HUES64 (cell line): ENCODE data around the gene TRIM62.

ENCODE experiments used
- H3K27ac ChIP-seq: 2 replicates; pipeline ENCODE4 v1.7.0; 2013; ENCODE audit warnings: low read depth, low read length, inconsistent platforms
- H3K27me3 ChIP-seq: 2 replicates; pipeline ENCODE4 v1.6.1; 2013; ENCODE audit warnings: mild to moderate bottlenecking, low read length; ENCODE audit not compliant: insufficient read depth
- H3K36me3 ChIP-seq: 2 replicates; pipeline ENCODE4 v1.6.1; 2013; ENCODE audit warnings: mild to moderate bottlenecking, low read length; ENCODE audit not compliant: insufficient read depth
- H3K4me1 ChIP-seq: 2 replicates; pipeline ENCODE4 v1.6.1; 2013; ENCODE audit warnings: mild to moderate bottlenecking, low read length, moderate library complexity; ENCODE audit not compliant: insufficient read depth
- H3K4me3 ChIP-seq: 2 replicates; pipeline ENCODE4 v1.5.1; 2013; ENCODE audit warnings: mild to moderate bottlenecking, low read length, moderate library complexity
- H3K9ac ChIP-seq: 2 replicates; pipeline ENCODE4 v1.6.1; 2013; ENCODE audit warnings: mild to moderate bottlenecking, low read depth, low read length
- H3K9me3 ChIP-seq: 2 replicates; pipeline ENCODE4 v1.6.1; 2013; ENCODE audit warnings: low read depth, low read length; ENCODE audit not compliant: insufficient read depth
- WGBS: fragments of 150-250, 120-280 bp; methylation state at CpG from one replicate; pipeline ENCODE4 v1.1.7; 2013; ENCODE audit warnings: missing lambda C conversion rate; 5-methylcytosine and 5-hydroxymethylcytosine counted together

TRIM62 gene

GRCh38 chr1:33157131-33157530 is 24.7 kb downstream of the TRIM62 start:
- no peak overlapping the region for H3K27ac ChIP-seq
- peaks cover 21% of the 10 kb centered on the region for H3K4me1 ChIP-seq
- H3K27me3 ChIP-seq: no peaks in the 10 kb centered on the region
- H3K4me3 ChIP-seq: no peak overlapping the region
- H3K9ac ChIP-seq: no peak overlapping the region
- 91% methylated on average over 4 of the region's 4 CpGs for WGBS
- H3K36me3 ChIP-seq: peaks cover 6% of the 10 kb centered on the region; the same call in 1 of the 2 replicates
- no peaks in the 10 kb centered on the region for H3K9me3 ChIP-seq

GRCh38 chr1:33155877-33156538 is 25.8 kb downstream of the TRIM62 start:
- H3K9me3 ChIP-seq: no peaks in the 10 kb centered on the region
- no peaks in the 10 kb centered on the region for H3K27me3 ChIP-seq
- H3K4me1 ChIP-seq: peaks cover 24% of the 10 kb centered on the region
- no peak overlapping the region for H3K4me3 ChIP-seq
- peaks cover 6% of the 10 kb centered on the region; the same call in 1 of the 2 replicates for H3K36me3 ChIP-seq
- H3K27ac ChIP-seq: no peak overlapping the region
- no peak overlapping the region for H3K9ac ChIP-seq
- 93% methylated on average over 4 of the region's 4 CpGs for WGBS

- no peak overlapping the region for H3K4me3 ChIP-seq
- H3K36me3 ChIP-seq: peaks cover 6% of the 10 kb centered on the region; the same call in 1 of the 2 replicates
- 99% methylated on average over 2 of the region's 2 CpGs for WGBS
- no peaks in the 10 kb centered on the region for H3K27me3 ChIP-seq
- H3K27ac ChIP-seq: peak overlapping the region; percentile 72
- H3K9me3 ChIP-seq: no peaks in the 10 kb centered on the region
- H3K4me1 ChIP-seq: peaks cover 19% of the 10 kb centered on the region
- H3K9ac ChIP-seq: peak overlapping the region; percentile 37; the same call in 1 of the 2 replicates
Measured at GRCh38 chr1:33153650-33154049, 28.2 kb downstream of the TRIM62 start.

GRCh38 chr1:33152685-33153432 is 29.0 kb downstream of the TRIM62 start:
- H3K27ac ChIP-seq: peak overlapping the region; percentile 72
- WGBS: 17% methylated on average over 2 of the region's 2 CpGs

GRCh38 chr1:33151116-33151515 is 30.7 kb downstream of the TRIM62 start:
- Histone ChIP-seq H3K27ac (peak overlapping the region; percentile 44; the same call in 1 of the 2 replicates), H3K4me3 (no peak overlapping the region), H3K4me1 (peaks cover 19% of the 10 kb centered on the region), H3K9ac (no peak overlapping the region), H3K36me3 (peaks cover 6% of the 10 kb centered on the region), H3K9me3 (no peaks in the 10 kb centered on the region), H3K27me3 (no peaks in the 10 kb centered on the region)
- WGBS: 79% methylated on average over 7 of the region's 7 CpGs

More at GRCh38 chr1:33152685-33153432, 29.0 kb downstream of the TRIM62 start:
- Histone ChIP-seq H3K36me3 (peaks cover under 1% of the 10 kb centered on the region; the same call in 1 of the 2 replicates), H3K9me3 (no peaks in the 10 kb centered on the region), H3K9ac (peak overlapping the region; percentile 37; the same call in 1 of the 2 replicates), H3K27me3 (no peaks in the 10 kb centered on the region), H3K4me1 (peaks cover 19% of the 10 kb centered on the region), H3K4me3 (no peak overlapping the region)

- no peaks in the 10 kb centered on the region for H3K9me3 ChIP-seq
- H3K27me3 ChIP-seq: no peaks in the 10 kb centered on the region
- no peak overlapping the region for H3K4me3 ChIP-seq
- H3K36me3 ChIP-seq: peaks cover 6% of the 10 kb centered on the region
- no peak overlapping the region for H3K27ac ChIP-seq
- WGBS: 80% methylated on average over 4 of the region's 4 CpGs
- H3K4me1 ChIP-seq: peaks cover 19% of the 10 kb centered on the region
- H3K9ac ChIP-seq: no peak overlapping the region
Measured at GRCh38 chr1:33150522-33150921, 31.3 kb downstream of the TRIM62 start.

- Histone ChIP-seq H3K9me3 (no peaks in the 10 kb centered on the region), H3K27me3 (no peaks in the 10 kb centered on the region), H3K4me3 (no peak overlapping the region), H3K27ac (no peak overlapping the region), H3K36me3 (peaks cover 6% of the 10 kb centered on the region), H3K9ac (no peak overlapping the region), H3K4me1 (peaks cover 19% of the 10 kb centered on the region)
- 95% methylated on average over 7 of the region's 7 CpGs for WGBS
Measured at GRCh38 chr1:33149453-33150190, 32.2 kb downstream of the TRIM62 start.

- Histone ChIP-seq H3K4me3 (no peak overlapping the region), H3K27me3 (no peaks in the 10 kb centered on the region), H3K27ac (no peak overlapping the region), H3K4me1 (peaks cover 14% of the 10 kb centered on the region), H3K36me3 (peaks cover 6% of the 10 kb centered on the region), H3K9ac (no peak overlapping the region), H3K9me3 (no peaks in the 10 kb centered on the region)
- WGBS: 86% methylated on average over 3 of the region's 3 CpGs
Measured at GRCh38 chr1:33148615-33149014, 33.2 kb downstream of the TRIM62 start.

GRCh38 chr1:33147997-33148314 is 33.9 kb downstream of the TRIM62 start:
- peaks cover 6% of the 10 kb centered on the region for H3K36me3 ChIP-seq
- 83% methylated on average over 2 of the region's 3 CpGs for WGBS
- peaks cover 9% of the 10 kb centered on the region for H3K4me1 ChIP-seq
- H3K9me3 ChIP-seq: no peaks in the 10 kb centered on the region
- no peaks in the 10 kb centered on the region for H3K27me3 ChIP-seq
- no peak overlapping the region for H3K4me3 ChIP-seq
- H3K9ac ChIP-seq: no peak overlapping the region
- no peak overlapping the region for H3K27ac ChIP-seq

GRCh38 chr1:33147275-33147996 is 34.4 kb downstream of the TRIM62 start:
- Histone ChIP-seq H3K9ac (no peak overlapping the region), H3K4me1 (peaks cover 9% of the 10 kb centered on the region), H3K27ac (no peak overlapping the region), H3K4me3 (no peak overlapping the region), H3K36me3 (peaks cover 6% of the 10 kb centered on the region), H3K27me3 (no peaks in the 10 kb centered on the region), H3K9me3 (no peaks in the 10 kb centered on the region)
- 97% methylated on average over 30 of the region's 30 CpGs for WGBS
